H1 (cell line): Measurements from ENCODE around the gene NNMT. TPM values are rescaled to one million over a fixed set of nuclear protein-coding genes. Genes with fewer than 3 reads are reported as not detected.

Experiments
- CTCF ChIA-PET: fragments of 300-600 bp; sonication (Branson Sonifier 250); formaldehyde crosslinking; loops from one replicate; lab custom pipeline; 2021; ENCODE audit not compliant: partially characterized antibody; lab: Charles Lee
- POLR2A ChIA-PET: fragments of 300-600 bp; sonication (Branson Sonifier 250); formaldehyde crosslinking; loops from one replicate; lab custom pipeline; 2021; ENCODE audit warnings: inconsistent platforms; ENCODE audit not compliant: partially characterized antibody; lab: Charles Lee
- DNase-seq, 2 experiments: peaks; one replicate each; pipeline versions ENCODE4 v3.0.0 to v3.0.0-alpha.2; 2010 to 2022; ENCODE audit warnings: low spot score in 2 of 2, low read depth in 1 of 2, mixed read lengths in 1 of 2
- FAIRE-seq: peaks from 2 replicates; lab custom pipeline; 2011; peaks lifted over from hg19 to GRCh38; lab: Jason Lieb, UNC
- H2AFZ ChIP-seq: 2 replicates; pipeline ENCODE4 v1.8.1; 2012; ENCODE audit warnings: low read length, inconsistent platforms
- H2AK5ac ChIP-seq: 2 replicates; pipeline ENCODE4 v1.6.1; 2013; ENCODE audit warnings: low read depth, low read length
- H2BK120ac ChIP-seq: replicated peaks from 2 replicates; pipeline ENCODE3; 2013; ENCODE audit warnings: low read depth, low read length, inconsistent platforms
- H2BK12ac ChIP-seq: 2 replicates; pipeline ENCODE4 v1.6.1; 2013; ENCODE audit warnings: low read depth, low read length
- H2BK15ac ChIP-seq: 2 replicates; pipeline ENCODE4 v1.6.1; 2013; ENCODE audit warnings: low read length
- H2BK20ac ChIP-seq: 2 replicates; pipeline ENCODE4 v1.6.1; 2013; ENCODE audit warnings: low read length
- H2BK5ac ChIP-seq: 2 replicates; pipeline ENCODE4 v1.6.1; 2013; ENCODE audit warnings: low read depth, low read length
- H3K14ac ChIP-seq: 2 replicates; pipeline ENCODE4 v1.6.1; 2013; ENCODE audit warnings: inconsistent platforms; ENCODE audit not compliant: insufficient read length
- H3K18ac ChIP-seq: 2 replicates; pipeline ENCODE4 v1.6.1; 2013; ENCODE audit warnings: low read length; ENCODE audit errors: extremely low read depth
- H3K23ac ChIP-seq: 2 replicates; pipeline ENCODE4 v1.6.1; 2013; ENCODE audit warnings: inconsistent platforms; ENCODE audit not compliant: insufficient read length
- H3K23me2 ChIP-seq: 2 replicates; pipeline ENCODE4 v1.6.1; 2013; ENCODE audit warnings: low read depth, low read length
- H3K27ac ChIP-seq: 2 replicates; pipeline ENCODE4 v1.6.1; 2011; ENCODE audit warnings: low read depth, low read length, inconsistent platforms
- H3K27me3 ChIP-seq, 4 experiments: replicated peaks in 1 of 4; 1 replicate in 1 of 4; 2 replicates in 3 of 4; pipeline versions ENCODE4 v1.6.1 to v1.8.1; 2011 to 2013; ENCODE audit warnings: low read length in 3 of 4, mild to moderate bottlenecking in 3 of 4, inconsistent platforms in 2 of 4, mixed read lengths in 2 of 4, moderate library complexity in 1 of 4; ENCODE audit not compliant: control insufficient read depth in 3 of 4, insufficient read depth in 3 of 4; ENCODE audit errors: extremely low read depth in 1 of 4
- H3K36me3 ChIP-seq, 4 experiments: 2 replicates each; pipeline versions ENCODE4 v1.6.1 to v1.8.1; 2011 to 2013; ENCODE audit warnings: mild to moderate bottlenecking in 4 of 4, low read length in 3 of 4, moderate library complexity in 2 of 4, control low read depth in 1 of 4, inconsistent platforms in 1 of 4; ENCODE audit not compliant: insufficient read depth in 4 of 4, control insufficient read depth in 2 of 4
- H3K4ac ChIP-seq: replicated peaks from 2 replicates; pipeline ENCODE3; 2013; ENCODE audit warnings: low read length, low read depth, mixed read lengths, inconsistent platforms; ENCODE audit not compliant: insufficient read length
- H3K4me1 ChIP-seq, 4 experiments: replicated peaks in 1 of 4; 1 replicate in 1 of 4; 2 replicates in 3 of 4; pipeline versions ENCODE4 v1.6.1 to v1.8.1; 2011 to 2013; ENCODE audit warnings: low read length in 3 of 4, inconsistent platforms in 2 of 4, mixed read lengths in 1 of 4; ENCODE audit not compliant: insufficient read depth in 4 of 4, control insufficient read depth in 3 of 4
- H3K4me2 ChIP-seq, 2 experiments: 2 replicates each; pipeline versions ENCODE4 v1.6.1 to v1.8.1; 2011 to 2013; ENCODE audit warnings: low read depth in 2 of 2, low read length in 2 of 2, control low read depth in 1 of 2, inconsistent platforms in 1 of 2, mild to moderate bottlenecking in 1 of 2; ENCODE audit not compliant: insufficient read depth in 1 of 2
- H3K4me3 ChIP-seq, 4 experiments: fragments of 200-600, 300-600 bp in 1 of 4; sonication (generic), shearing (Covaris generic), sonication (Bioruptor Twin) in 1 of 4; 2 replicates each; pipeline versions ENCODE4 v1.5.1 to v1.8.1; 2011 to 2016; ENCODE audit warnings: low read length in 4 of 4, low read depth in 3 of 4, control low read depth in 2 of 4, inconsistent platforms in 2 of 4, mild to moderate bottlenecking in 2 of 4, mixed read lengths in 1 of 4, moderate library complexity in 1 of 4; ENCODE audit not compliant: insufficient read depth in 2 of 4; ENCODE audit errors: extremely low read depth in 1 of 4
- H3K56ac ChIP-seq: replicated peaks from 2 replicates; pipeline ENCODE3; 2013; ENCODE audit warnings: low read depth, mild to moderate bottlenecking, mixed read lengths, low read length, inconsistent platforms; ENCODE audit not compliant: insufficient read length
- H3K79me1 ChIP-seq: 2 replicates; pipeline ENCODE4 v1.6.1; 2013; ENCODE audit warnings: low read depth, low read length, control low read depth
- H3K79me2 ChIP-seq, 2 experiments: 2 replicates each; pipeline versions ENCODE4 v1.6.1 to v1.8.1; 2012 to 2013; ENCODE audit warnings: low read length in 2 of 2, mild to moderate bottlenecking in 2 of 2, inconsistent platforms in 1 of 2; ENCODE audit not compliant: insufficient read depth in 2 of 2, control insufficient read depth in 1 of 2
- H3K9ac ChIP-seq, 4 experiments: replicated peaks in 1 of 4; 1 replicate in 1 of 4; 2 replicates in 3 of 4; pipeline versions ENCODE4 v1.6.1 to v1.8.1; 2011 to 2013; ENCODE audit warnings: low read depth in 3 of 4, low read length in 3 of 4, control low read depth in 2 of 4, mild to moderate bottlenecking in 2 of 4, moderate library complexity in 2 of 4, inconsistent platforms in 1 of 4; ENCODE audit errors: extremely low read depth in 1 of 4
- H3K9me3 ChIP-seq, 2 experiments: 2 replicates each; pipeline versions ENCODE4 v1.6.1 to v1.8.1; 2012 to 2013; ENCODE audit warnings: mild to moderate bottlenecking in 2 of 2, moderate library complexity in 2 of 2, control low read depth in 1 of 2, inconsistent platforms in 1 of 2, low read depth in 1 of 2, low read length in 1 of 2, mixed read lengths in 1 of 2; ENCODE audit not compliant: insufficient read depth in 2 of 2
- H4K20me1 ChIP-seq, 2 experiments: replicated peaks in 1 of 2; 2 replicates each; pipeline versions ENCODE3 to v1.8.1; 2011 to 2013; ENCODE audit warnings: inconsistent platforms in 2 of 2, low read length in 2 of 2, mild to moderate bottlenecking in 1 of 2; ENCODE audit not compliant: insufficient read depth in 2 of 2, control insufficient read depth in 1 of 2
- H4K5ac ChIP-seq: 2 replicates; pipeline ENCODE4 v1.6.1; 2013; ENCODE audit warnings: low read length, low read depth, mixed read lengths, inconsistent platforms; ENCODE audit not compliant: insufficient read length
- H4K8ac ChIP-seq: 2 replicates; pipeline ENCODE4 v1.8.0; 2013; ENCODE audit warnings: mild to moderate bottlenecking, moderate library complexity, low read length, inconsistent platforms; ENCODE audit not compliant: insufficient read depth; ENCODE audit errors: extremely low read depth
- H4K91ac ChIP-seq: replicated peaks from 2 replicates; pipeline ENCODE3; 2013; ENCODE audit warnings: low read length, mixed read lengths, inconsistent platforms; ENCODE audit not compliant: insufficient read length
- ASH2L ChIP-seq: fragments of 200-600, 300-600 bp; sonication (generic); IDR thresholded peaks from one replicate; pipeline ENCODE4 v1.7.1; 2017; ENCODE audit warnings: low read length
- EGR1 ChIP-seq: IDR thresholded peaks from 2 replicates; pipeline ENCODE4 v1.6.1; 2011; ENCODE audit warnings: low read depth, low read length, borderline replicate concordance
- HDAC2 ChIP-seq, 2 experiments: fragments of 300-600 bp in 1 of 2; sonication (generic) in 1 of 2; IDR thresholded peaks; 2 replicates each; pipeline ENCODE4 v1.6.1; 2011 to 2012; ENCODE audit warnings: low read depth in 2 of 2, low read length in 2 of 2, mild to moderate bottlenecking in 2 of 2, moderate library complexity in 2 of 2, borderline replicate concordance in 1 of 2, inconsistent platforms in 1 of 2
- JUN ChIP-seq: IDR thresholded peaks from 2 replicates; pipeline ENCODE4 v1.6.1; 2011; ENCODE audit warnings: low read depth, mild to moderate bottlenecking, improper control_type of control experiment, low read length
- POU5F1 ChIP-seq: IDR thresholded peaks from 2 replicates; pipeline ENCODE4 v1.6.1; 2011; ENCODE audit warnings: low read depth, mild to moderate bottlenecking, low read length, moderate library complexity
- RAD21 ChIP-seq, 2 experiments: IDR thresholded peaks in 1 of 2; conservative IDR thresholded peaks in 1 of 2; 2 replicates each; pipeline ENCODE4 v1.6.1; 2011; ENCODE audit warnings: low read depth in 2 of 2, low read length in 2 of 2, improper control_type of control experiment in 1 of 2, inconsistent platforms in 1 of 2, mild to moderate bottlenecking in 1 of 2, moderate library complexity in 1 of 2
- SIX5 ChIP-seq: IDR thresholded peaks from 2 replicates; pipeline ENCODE4 v1.6.1; 2011; ENCODE audit warnings: mild to moderate bottlenecking, low read depth, low read length
- TAF7 ChIP-seq: optimal IDR thresholded peaks from 2 replicates; pipeline ENCODE3; 2011; ENCODE audit warnings: low read depth, mild to moderate bottlenecking, inconsistent platforms, low read length, moderate library complexity, borderline replicate concordance
- TBP ChIP-seq: IDR thresholded peaks from 2 replicates; pipeline ENCODE4 v1.6.1; 2011; ENCODE audit warnings: low read depth, low read length, improper control_type of control experiment
- WGBS, 2 experiments: shearing (Covaris generic) in 1 of 2; methylation state at CpG; one replicate each; pipeline versions ENCODE4 v1.1.6 to v1.1.7; 2013 to 2015; ENCODE audit warnings: low lambda C conversion rate in 2 of 2, mixed read lengths in 2 of 2, inconsistent platforms in 1 of 2, low coverage in 1 of 2, missing lambda C conversion rate in 1 of 2; ENCODE audit not compliant: insufficient replicate concordance in 2 of 2, insufficient coverage in 1 of 2, insufficient read length in 1 of 2; ENCODE audit errors: extremely low coverage in 1 of 2, missing lambda C conversion rate in 1 of 2; 5-methylcytosine and 5-hydroxymethylcytosine counted together
- polyA plus RNA-seq, 7 experiments: library from polyadenylated mRNA; depleted of rRNA in 3 of 7; stranded (reverse) in 5 of 7; unstranded in 2 of 7; fragments of >200 nt in 5 of 7; fragments of 200-250 nt in 2 of 7; gene quantifications; 1 replicate in 5 of 7; 2 replicates in 1 of 7; 4 replicates in 1 of 7; pipeline versions ENCODE4 v1.2.1 to v1.2.3, GENCODE V29; 2011 to 2013; ENCODE audit warnings: missing spikeins in 2 of 7, mixed read lengths in 2 of 7
- total RNA-seq: library from RNA; stranded (reverse); fragmentation: NEBNext Ultra II Directional; extraction: Animal tissue kit (Norgen Biotek cat#: 25700); gene quantifications from 2 replicates; pipeline ENCODE4 v1.2.1, GENCODE V29; 2021
- TF ChIP-seq, protein P1 (sequence below): IDR thresholded peaks from 2 replicates; pipeline ENCODE4 v1.6.1; 2012; ENCODE audit warnings: inconsistent platforms
- TF ChIP-seq, protein P2 (sequence below): IDR thresholded peaks from 2 replicates; pipeline ENCODE4 v1.6.1; 2012; ENCODE audit warnings: inconsistent platforms

The NNMT gene
- total and polyA plus RNA-seq, 2 of the 8 experiments (the other 6 are each of a cell fraction or from before 2014, with no cell fraction given) = not detected

DNA sequence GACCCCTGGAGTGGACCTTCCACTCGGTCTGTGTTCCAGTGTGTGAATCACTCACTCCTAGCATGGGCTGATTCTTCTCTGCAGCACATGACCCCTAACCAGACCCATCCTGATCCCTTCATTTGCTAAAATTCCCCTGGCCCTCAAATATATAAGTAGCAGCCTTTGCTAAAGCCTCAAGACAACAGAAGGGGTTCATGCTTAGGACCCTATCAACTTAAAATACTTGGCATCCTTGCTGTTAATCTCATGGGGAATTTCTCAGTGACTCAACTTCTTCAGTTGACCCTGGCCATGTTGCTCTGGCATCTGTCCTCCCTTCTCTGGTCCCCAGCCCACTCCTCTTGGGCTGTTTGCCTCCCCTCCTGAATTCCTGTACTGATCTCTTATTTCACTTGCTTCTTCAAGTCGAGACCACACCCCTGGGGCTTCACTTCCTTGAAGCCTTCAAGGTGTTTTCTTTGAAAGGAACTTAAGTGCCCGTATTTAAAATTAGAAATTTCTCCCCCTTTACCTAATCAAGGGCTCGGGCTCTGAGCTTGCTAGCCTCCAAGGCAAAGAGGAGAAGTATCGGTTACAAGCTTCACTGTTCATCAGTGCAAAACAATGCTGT, 23.6 kb downstream of the NNMT start:
- H3K4me2 ChIP-seq = peak overlapping the region in 1 of 2 experiments; percentile 56; a peak in 2 of 4 replicates
- peak overlapping the region; percentile 89; the same call in 1 of the 2 replicates for H2BK12ac ChIP-seq
- POLR2A ChIA-PET = interaction anchor here (0.9 to 1.0 kb wide), 2 partner anchors 13 to 120 kb away, joined by 3 to 5 read pairs; partner anchors contain the start of gene REXO2
- TF ChIP-seq, protein P1, sequence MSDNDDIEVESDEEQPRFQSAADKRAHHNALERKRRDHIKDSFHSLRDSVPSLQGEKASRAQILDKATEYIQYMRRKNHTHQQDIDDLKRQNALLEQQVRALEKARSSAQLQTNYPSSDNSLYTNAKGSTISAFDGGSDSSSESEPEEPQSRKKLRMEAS = no peak
- TF ChIP-seq HDAC2 (IDR thresholded peaks at IDR 0.05; ENCODE audit: borderline replicate concordance in 1 of 2, low read depth in 2 of 2, low read length in 2 of 2) (no peak), RAD21 (IDR thresholded peaks at IDR 0.05 in 1 of 2, conservative IDR thresholded peaks at IDR 0.05 in 1 of 2; ENCODE audit: low read depth in 2 of 2, low read length in 2 of 2) (no peak), EGR1 (no peak), TBP (no peak), ASH2L (no peak), JUN (no peak), SIX5 (no peak), TAF7 (no peak), POU5F1 (no peak)
- TF ChIP-seq, protein P2, sequence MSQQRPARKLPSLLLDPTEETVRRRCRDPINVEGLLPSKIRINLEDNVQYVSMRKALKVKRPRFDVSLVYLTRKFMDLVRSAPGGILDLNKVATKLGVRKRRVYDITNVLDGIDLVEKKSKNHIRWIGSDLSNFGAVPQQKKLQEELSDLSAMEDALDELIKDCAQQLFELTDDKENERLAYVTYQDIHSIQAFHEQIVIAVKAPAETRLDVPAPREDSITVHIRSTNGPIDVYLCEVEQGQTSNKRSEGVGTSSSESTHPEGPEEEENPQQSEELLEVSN = no peak

More for the DNA sequence above, 23.6 kb downstream of the NNMT start:
- Histone ChIP-seq H2AFZ (peak overlapping the region; percentile 37; the same call in 1 of the 2 replicates), H3K4me3 (no peak overlapping the region), H3K23me2 (no peaks in the 10 kb centered on the region), H4K20me1 (no peaks in the 10 kb centered on the region), H4K8ac (no peak overlapping the region), H3K18ac (peak overlapping the region; percentile 76), H3K9ac (no peak overlapping the region), H3K9me3 (no peaks in the 10 kb centered on the region), H3K27me3 (no peaks in the 10 kb centered on the region; a peak in 1 of 7 replicates), H3K56ac (no peak overlapping the region), H2BK5ac (peak overlapping the region; percentile 82; the same call in 1 of the 2 replicates), H4K91ac (peak overlapping the region; percentile 48), H3K4ac (peak overlapping the region; percentile 12), H3K79me2 (no peaks in the 10 kb centered on the region), H3K36me3 (no peaks in the 10 kb centered on the region), H2AK5ac (peak overlapping the region; percentile 88; the same call in 1 of the 2 replicates), H3K14ac (no peak overlapping the region), H3K23ac (no peak overlapping the region), H2BK20ac (peak overlapping the region; percentile 99; the same call in 1 of the 2 replicates), H3K79me1 (no peaks in the 10 kb centered on the region), H3K27ac (no peak overlapping the region), H2BK15ac (peak overlapping the region; percentile 83; the same call in 1 of the 2 replicates), H2BK120ac (peak overlapping the region; percentile 63), H3K4me1 (peaks cover 2 to 24% (median 14%) of the 10 kb centered on the region in 4 experiments; a peak in 6 of 7 replicates), H4K5ac (no peak overlapping the region)
- DNase-seq (no peak), FAIRE-seq (no peak)
- CTCF ChIA-PET = interaction anchor here (1.0 to 1.8 kb wide), 3 partner anchors 9 to 28 kb away, joined by 3 to 10 read pairs (median 4); no protein-coding TSS in a partner anchor
- 69% methylated on average over 5 of the region's 5 CpGs; no CpG with 5 or more reads in 1 of the 2 experiments for WGBS, 2 experiments
